Thyroid gland (tissue), 4 donors: Measurements from ENCODE around the gene MAPKAPK2. TPM values are rescaled to one million over a fixed set of nuclear protein-coding genes. Genes with fewer than 3 reads are reported as not detected.

ENCODE experiments used
- DNase-seq, 2 donors: peaks; one replicate each; pipeline ENCODE4 v3.0.0-alpha.2; 2019
- H3K27ac ChIP-seq, 3 donors: fragments of 200-600 bp; sonication (generic); 1 replicate in 2 of 3; 2 replicates in 1 of 3; pipeline ENCODE4 v1.5.1; 2016 to 2019; ENCODE audit warnings: mild to moderate bottlenecking in 1 of 3, moderate library complexity in 1 of 3
- H3K27me3 ChIP-seq: fragments of 200-600 bp; sonication (generic); one replicate; pipeline ENCODE4 v1.5.1; 2019
- H3K36me3 ChIP-seq, 2 donors: fragments of 200-600 bp; sonication (generic); one replicate each; pipeline ENCODE4 v1.5.1; 2016 to 2019
- H3K4me1 ChIP-seq, 2 donors: fragments of 200-600 bp; sonication (generic); one replicate each; pipeline ENCODE4 v1.5.1; 2017 to 2019
- H3K4me3 ChIP-seq, 3 donors: fragments of 200-600 bp; sonication (generic); replicated peaks in 1 of 3; 1 replicate in 2 of 3; 2 replicates in 1 of 3; pipeline ENCODE4 v1.5.1; 2016; ENCODE audit warnings: mild to moderate bottlenecking in 1 of 3
- H3K9me3 ChIP-seq: fragments of 200-600 bp; sonication (generic); one replicate; pipeline ENCODE4 v1.5.1; 2017
- POLR2A ChIP-seq, 2 donors: fragments of 450-650 bp; IDR thresholded peaks; one replicate each; pipeline ENCODE4 v1.6.1; 2017; ENCODE audit warnings: antibody characterized with exemption in 2 of 2, mild to moderate bottlenecking in 2 of 2, moderate library complexity in 1 of 2
- WGBS, 2 donors: methylation state at CpG; one replicate each; pipeline ENCODE4 v1.1.5; 2017; 5-methylcytosine and 5-hydroxymethylcytosine counted together
- intact Hi-C: fragments of 100-400 bp; cut with DNase I; formaldehyde crosslinking; loops from one replicate; pipeline ENCODE4 v1.15.1; 2023
- total RNA-seq, 4 donors: library from RNA; depleted of rRNA; stranded (reverse); fragments of >200 nt; gene quantifications; one replicate each; pipeline ENCODE4 v1.2.3, GENCODE V29; 2016
- TF ChIP-seq, protein P1 (sequence below), 6 experiments: fragments of 200-600 bp in 3 of 6; fragments of 450-650 bp in 3 of 6; sonication (generic) in 3 of 6; IDR thresholded peaks; one replicate each; pipeline ENCODE4 v1.5.1; 2016 to 2019; ENCODE audit warnings: antibody characterized with exemption in 6 of 6, mild to moderate bottlenecking in 2 of 6, inconsistent platforms in 1 of 6, moderate library complexity in 1 of 6

Gene MAPKAPK2
- total RNA-seq, 4 donors from 2014 or later, result 48.5 to 64.0 (median 59.9) TPM

DNA sequence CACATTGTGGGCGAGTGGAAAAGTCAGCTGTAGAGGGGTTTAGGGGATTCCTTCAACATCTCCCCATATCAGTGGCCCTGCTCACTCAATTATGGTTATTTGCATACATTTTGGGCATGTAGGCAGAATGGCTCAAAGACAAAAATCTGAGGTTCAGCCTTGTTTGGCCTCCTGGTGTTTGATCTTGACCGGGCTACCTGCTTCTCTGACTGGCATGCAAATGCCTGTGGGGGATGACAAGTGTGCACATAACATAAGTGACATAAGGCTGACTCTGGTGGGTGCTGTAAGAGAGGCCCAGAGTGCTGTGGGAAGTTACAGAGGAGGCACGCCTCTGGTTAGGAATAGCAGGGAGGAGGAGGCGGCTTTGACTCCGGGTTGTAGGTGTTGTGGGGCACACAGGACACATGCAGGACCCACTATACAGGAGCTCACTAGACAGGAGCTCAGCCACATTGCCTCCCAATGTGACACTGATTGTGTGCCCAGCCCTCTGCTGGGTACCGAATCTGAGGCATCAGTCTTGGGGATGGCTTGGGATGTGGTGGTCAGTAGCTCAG lies 56.5 kb downstream of the MAPKAPK2 start:
- Histone ChIP-seq H3K9me3 (no peaks in the 10 kb centered on the region), H3K27ac (no peak overlapping the region), H3K36me3 (no peaks in the 10 kb centered on the region), H3K4me1 (peaks cover 0 to 19% of the 10 kb centered on the region in 2 donors), H3K27me3 (no peaks in the 10 kb centered on the region), H3K4me3 (no peak overlapping the region)
- DNase-seq, result no peak
- WGBS, 2 donors, result 84 to 95% methylated on average over 6 of the region's 6 CpGs
- no peak for TF ChIP-seq POLR2A (IDR thresholded peaks at IDR 0.05)
- TF ChIP-seq, protein P1, sequence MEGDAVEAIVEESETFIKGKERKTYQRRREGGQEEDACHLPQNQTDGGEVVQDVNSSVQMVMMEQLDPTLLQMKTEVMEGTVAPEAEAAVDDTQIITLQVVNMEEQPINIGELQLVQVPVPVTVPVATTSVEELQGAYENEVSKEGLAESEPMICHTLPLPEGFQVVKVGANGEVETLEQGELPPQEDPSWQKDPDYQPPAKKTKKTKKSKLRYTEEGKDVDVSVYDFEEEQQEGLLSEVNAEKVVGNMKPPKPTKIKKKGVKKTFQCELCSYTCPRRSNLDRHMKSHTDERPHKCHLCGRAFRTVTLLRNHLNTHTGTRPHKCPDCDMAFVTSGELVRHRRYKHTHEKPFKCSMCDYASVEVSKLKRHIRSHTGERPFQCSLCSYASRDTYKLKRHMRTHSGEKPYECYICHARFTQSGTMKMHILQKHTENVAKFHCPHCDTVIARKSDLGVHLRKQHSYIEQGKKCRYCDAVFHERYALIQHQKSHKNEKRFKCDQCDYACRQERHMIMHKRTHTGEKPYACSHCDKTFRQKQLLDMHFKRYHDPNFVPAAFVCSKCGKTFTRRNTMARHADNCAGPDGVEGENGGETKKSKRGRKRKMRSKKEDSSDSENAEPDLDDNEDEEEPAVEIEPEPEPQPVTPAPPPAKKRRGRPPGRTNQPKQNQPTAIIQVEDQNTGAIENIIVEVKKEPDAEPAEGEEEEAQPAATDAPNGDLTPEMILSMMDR (IDR thresholded peaks at IDR 0.05), result no peak
- intact Hi-C loops, result no loop called here

DNA sequence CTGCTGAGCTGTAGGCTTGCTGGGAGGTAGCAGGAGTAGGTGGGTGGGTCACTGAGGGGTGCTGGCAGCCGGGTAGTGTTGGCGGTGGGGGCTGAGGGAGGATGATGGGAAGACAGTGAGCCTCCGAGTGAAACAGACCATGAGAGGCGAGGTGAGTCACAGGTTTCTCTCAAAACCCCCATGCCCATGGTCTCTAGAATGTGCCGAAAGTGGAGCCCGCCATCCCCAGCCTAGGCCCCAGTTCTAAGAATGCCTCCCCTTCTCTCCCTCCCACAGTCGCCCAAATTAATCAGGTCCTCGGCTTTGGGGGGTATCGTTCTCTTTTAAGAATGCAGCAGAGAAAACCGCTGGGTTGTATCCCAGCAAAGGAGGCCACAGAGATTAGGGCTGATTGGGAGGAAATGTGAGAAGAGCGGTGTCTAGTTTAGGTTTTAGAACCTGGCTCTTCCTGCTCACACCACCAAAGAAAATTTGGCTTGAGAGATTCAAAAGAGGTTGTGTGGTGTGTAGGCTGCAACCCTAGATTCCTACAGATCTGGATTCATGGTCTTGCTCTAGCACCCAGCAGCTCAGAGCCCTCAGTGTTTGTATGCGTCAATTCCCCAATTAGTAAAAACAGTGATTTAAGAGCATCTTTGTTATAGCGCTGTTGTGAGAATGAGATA lies 58.1 kb downstream of the MAPKAPK2 start:
- TF ChIP-seq POLR2A (IDR thresholded peaks at IDR 0.05), result no peak
- TF ChIP-seq, protein P1 (IDR thresholded peaks at IDR 0.05), result no peak
- 64 to 70% methylated on average over 13 of the region's 13 CpGs for WGBS, 2 donors
- Histone ChIP-seq H3K27me3 (no peaks in the 10 kb centered on the region), H3K4me3 (no peak overlapping the region), H3K27ac (no peak overlapping the region), H3K4me1 (peaks cover 0 to 7% of the 10 kb centered on the region in 2 donors), H3K36me3 (no peaks in the 10 kb centered on the region), H3K9me3 (no peaks in the 10 kb centered on the region)
- intact Hi-C loops, result no loop called here
- no peak for DNase-seq

GRCh38 chr1:206744683-206745082 lies 60.0 kb downstream of the MAPKAPK2 start:
- WGBS, 2 donors, result 73 to 78% methylated on average over 4 of the region's 4 CpGs
- no peak overlapping the region for H3K27ac ChIP-seq
- intact Hi-C loops, result no loop called here
- no peaks in the 10 kb centered on the region for H3K9me3 ChIP-seq
- no peaks in the 10 kb centered on the region for H3K27me3 ChIP-seq
- H3K4me1 ChIP-seq, result no peaks in the 10 kb centered on the region
- no peaks in the 10 kb centered on the region for H3K36me3 ChIP-seq
- no peak overlapping the region for H3K4me3 ChIP-seq
- TF ChIP-seq, protein P1 (IDR thresholded peaks at IDR 0.05), result no peak
- TF ChIP-seq POLR2A (IDR thresholded peaks at IDR 0.05), result no peak
- no peak for DNase-seq

DNA sequence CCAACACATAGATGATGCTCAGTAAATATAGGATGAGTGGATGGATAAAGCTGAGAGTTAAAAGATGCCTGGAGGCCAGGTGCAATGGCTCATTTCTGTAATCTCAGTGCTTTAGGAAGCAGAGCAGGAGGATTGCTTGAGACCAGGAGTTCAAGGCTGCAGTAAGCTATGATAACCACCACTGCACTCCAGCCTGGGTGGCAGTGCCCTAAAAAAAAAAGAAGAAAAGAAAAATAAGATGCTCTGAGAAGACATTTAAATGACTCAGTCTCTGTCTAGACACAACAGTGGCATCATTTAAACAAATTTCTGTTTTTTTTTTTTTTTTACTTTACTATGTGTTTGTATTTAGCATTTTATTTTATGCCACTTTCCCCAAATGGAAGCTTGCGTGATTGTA lies 60.6 kb downstream of the MAPKAPK2 start:
- intact Hi-C loops, result no loop called here

More for the DNA sequence above, 60.6 kb downstream of the MAPKAPK2 start:
- no peak for DNase-seq
- Histone ChIP-seq H3K27me3 (no peaks in the 10 kb centered on the region), H3K9me3 (no peaks in the 10 kb centered on the region), H3K36me3 (no peaks in the 10 kb centered on the region), H3K4me3 (no peak overlapping the region), H3K27ac (no peak overlapping the region), H3K4me1 (no peaks in the 10 kb centered on the region)
- 94 to 98% methylated on average over 1 of the region's 1 CpG for WGBS, 2 donors
- TF ChIP-seq, protein P1 (IDR thresholded peaks at IDR 0.05), result no peak
- no peak for TF ChIP-seq POLR2A (IDR thresholded peaks at IDR 0.05)
